ENCODE measurements around the gene FADD.
"Not testable (repeated sequence)": the region's sequence is repeated elsewhere in the genome, so short reads cannot be mapped to it uniquely, and the experiment has no call there.

FADD gene

DNA sequence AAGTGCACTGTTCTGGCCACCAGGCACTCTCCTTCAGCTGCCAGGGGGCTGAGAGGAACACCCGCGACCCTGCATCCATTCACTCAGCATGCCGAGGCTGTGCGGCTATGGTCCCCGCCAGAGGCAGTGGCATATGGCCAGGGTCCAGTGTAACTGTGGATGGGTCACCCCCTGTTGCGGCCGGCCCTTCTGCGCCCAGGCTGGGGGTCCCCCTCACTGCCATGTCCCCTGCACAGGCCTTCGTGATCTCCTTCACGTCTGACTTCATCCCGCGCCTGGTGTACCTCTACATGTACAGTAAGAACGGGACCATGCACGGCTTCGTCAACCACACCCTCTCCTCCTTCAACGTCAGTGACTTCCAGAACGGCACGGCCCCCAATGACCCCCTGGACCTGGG is 20.8 kb upstream of the FADD start:
- no peak for DNase-seq (ENCODE audit: low read depth)

DNA sequence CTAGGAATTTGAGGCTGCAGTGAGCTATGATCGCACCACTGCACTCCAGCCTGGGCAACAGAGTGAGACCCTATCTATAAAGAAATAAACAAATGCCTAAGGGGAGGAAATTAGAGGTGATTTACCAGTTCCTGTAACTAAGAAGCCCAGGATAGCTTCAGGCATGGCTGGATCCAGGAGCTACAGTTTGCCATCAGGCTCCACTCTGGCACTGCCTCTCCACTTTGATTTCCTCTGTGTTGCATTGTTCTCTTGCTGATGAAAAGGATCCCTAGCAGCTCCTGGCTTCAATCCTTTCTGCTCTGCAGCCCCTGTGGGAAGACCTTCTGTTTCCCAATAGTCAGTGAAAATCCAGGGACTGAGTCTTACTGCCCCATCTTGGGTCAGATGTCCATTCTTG is 20.1 kb upstream of the FADD start:
- no peak for DNase-seq (ENCODE audit: low read depth)

DNA sequence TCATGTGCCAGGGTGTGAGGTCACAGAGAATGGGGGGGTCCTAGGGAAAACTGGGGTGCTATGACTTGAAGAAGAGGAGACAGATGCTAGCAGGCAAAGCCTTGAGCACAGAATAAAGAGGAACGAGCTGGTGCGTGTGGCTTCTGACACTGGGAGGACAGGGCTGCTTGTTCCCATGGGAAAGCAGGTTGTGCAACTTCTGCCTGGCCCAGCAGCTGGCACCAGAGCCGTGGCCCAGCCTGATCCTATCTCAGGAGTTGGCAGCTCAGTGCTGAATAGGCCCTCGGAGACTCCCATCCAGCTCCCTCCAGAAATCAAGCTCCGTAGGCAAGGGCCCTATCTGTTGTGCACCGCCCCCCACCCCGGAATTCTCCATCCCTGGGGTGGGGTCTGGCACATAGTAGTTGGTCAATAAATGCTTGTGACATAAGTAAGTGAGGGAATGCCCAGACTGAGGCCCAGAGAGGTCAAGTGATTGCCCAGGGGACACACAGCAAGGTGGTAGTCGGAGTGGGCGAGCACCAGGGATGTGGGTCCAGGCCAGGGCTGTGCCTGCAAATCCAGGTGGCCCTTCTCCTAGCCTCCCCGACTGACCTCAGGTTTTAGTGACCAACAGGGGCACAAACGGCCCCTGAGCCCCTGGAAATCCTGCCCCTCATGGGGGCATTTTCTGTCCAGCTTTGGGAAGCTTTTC is 19.5 kb upstream of the FADD start:
- DNase-seq (ENCODE audit: low read depth): no peak

DNA sequence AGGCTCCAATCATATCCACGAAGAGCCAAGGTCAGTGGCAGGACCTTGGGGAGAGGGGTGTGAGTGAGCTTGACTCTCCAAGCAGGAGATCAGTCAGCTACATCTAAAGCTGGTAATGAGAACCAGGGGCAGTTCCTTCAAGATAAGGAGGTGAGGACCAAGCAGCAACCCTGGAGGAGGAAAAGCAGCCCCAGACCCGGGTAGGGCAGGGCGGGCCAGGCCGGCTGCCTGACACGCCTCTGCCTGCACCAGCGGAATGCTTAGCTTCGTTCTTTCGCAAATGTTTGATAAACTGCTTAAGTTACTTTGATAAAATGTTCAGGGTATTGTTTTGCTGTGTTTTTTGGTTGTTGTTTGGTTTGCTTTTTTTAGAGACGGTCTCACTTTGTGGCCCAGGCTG is 18.7 kb upstream of the FADD start:
- DNase-seq (ENCODE audit: low read depth): no peak

DNA sequence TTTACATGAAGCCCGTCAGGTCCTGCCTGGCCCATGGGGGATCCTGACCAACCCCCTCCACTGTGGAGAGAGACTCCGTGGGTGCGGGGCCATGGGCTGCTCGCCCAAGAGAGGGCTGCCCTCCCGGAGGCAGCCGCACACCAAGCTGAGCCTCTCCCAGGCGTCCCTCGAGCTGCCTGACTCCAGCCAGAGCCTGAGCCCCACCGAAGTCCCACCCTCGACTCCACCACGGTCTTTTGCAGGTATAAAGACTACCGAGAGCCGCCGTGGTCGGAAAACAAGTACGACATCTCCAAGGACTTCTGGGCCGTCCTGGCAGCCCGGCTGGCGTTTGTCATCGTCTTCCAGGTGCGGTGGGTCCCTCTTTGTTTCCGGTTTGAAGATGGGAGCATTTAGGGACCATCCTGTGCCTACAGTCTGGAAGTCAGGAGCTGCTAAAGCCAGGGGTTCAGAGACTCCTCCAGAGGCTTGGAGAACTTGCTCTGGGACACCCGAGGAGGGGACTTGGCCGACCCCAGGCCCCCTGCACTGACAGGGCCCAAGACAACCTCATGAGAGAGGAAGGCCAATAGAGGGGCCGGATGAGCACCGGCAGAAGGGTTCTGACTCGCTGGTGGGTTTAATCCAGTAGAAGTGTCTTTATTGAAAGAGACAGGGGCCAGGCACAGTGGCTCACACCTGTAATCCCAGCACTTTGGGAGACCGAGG is 17.6 kb upstream of the FADD start:
- no peak for DNase-seq (ENCODE audit: low read depth)

DNA sequence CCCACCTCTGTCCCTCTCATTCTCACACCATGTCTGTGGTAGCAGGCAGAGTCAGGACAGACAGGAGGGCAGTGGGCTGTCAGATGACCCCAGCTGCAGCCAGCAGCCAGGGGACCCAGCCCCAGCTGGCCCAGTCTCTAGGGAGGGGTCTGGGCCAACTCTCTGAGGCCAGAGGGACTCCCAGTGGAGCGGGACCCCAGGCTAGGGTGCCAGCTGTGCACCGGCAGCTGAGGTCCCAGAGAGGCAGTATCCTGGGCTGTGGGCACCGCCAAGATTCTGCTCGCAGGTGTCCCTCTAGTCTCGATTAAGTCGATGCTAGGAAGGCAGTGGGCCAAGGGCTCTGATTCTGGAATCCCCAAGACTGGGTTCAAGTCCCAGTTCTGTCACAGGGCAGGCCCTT is 16.7 kb upstream of the FADD start:
- no peak for DNase-seq (ENCODE audit: low read depth)

GRCh38 chr11:70186936-70187335 is 16.2 kb upstream of the FADD start:
- DNase-seq (ENCODE audit: low read depth): no peak

- DNase-seq (ENCODE audit: low read depth): no peak
Measured at GRCh38 chr11:70187771-70188170, 15.3 kb upstream of the FADD start.

DNA sequence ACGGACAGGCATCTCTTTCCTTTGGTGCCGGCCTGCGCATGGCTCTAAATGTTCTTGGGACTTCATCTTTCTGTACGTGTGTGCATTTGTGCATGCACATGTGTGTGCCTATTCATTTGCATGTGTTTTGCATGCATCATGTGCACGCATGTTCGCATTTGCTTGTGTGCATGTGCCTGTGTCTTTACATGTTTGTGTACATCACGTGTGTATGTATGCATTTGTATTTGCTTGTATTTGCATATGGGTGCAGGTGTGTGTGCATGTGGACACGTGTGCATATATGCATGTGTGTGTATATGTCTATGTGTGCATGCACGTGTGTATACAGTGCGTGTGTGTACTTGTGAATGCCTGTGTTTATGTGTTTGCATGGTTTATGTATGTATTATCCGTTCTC is 13.5 kb upstream of the FADD start:
- DNase-seq (ENCODE audit: low read depth): no peak

DNA sequence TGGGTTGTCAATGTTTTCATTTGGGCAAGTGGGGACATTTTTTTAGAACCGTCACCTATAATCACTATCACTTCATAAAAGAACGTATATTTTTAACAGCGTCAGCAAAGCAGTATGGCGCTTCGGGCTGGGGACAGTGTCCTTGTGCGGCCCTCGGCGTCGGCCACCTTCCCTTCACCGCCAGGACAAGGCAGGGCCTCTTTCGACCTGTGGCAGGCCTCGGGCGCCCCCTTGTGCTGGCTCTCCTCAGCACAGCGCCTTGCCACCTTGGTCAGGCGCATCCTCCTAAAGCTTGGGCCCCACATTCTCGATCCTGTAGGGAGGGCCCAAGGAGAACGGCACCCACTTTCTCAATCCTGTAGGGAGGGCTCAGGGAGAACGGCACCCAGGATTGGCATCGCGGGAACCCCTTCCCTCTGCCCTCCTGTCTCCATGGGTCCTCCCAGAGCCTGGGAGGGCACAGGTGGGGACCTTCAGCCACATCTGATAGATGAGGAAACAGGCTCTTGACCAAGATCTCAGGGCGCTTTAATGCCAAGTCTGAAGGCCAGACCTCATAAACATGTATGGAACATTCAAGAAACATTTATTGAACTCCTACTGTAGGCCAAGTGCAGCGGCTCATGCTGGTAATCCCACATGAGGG is 11.5 kb upstream of the FADD start:
- peak; percentile 21 for DNase-seq (ENCODE audit: low read depth)

DNA sequence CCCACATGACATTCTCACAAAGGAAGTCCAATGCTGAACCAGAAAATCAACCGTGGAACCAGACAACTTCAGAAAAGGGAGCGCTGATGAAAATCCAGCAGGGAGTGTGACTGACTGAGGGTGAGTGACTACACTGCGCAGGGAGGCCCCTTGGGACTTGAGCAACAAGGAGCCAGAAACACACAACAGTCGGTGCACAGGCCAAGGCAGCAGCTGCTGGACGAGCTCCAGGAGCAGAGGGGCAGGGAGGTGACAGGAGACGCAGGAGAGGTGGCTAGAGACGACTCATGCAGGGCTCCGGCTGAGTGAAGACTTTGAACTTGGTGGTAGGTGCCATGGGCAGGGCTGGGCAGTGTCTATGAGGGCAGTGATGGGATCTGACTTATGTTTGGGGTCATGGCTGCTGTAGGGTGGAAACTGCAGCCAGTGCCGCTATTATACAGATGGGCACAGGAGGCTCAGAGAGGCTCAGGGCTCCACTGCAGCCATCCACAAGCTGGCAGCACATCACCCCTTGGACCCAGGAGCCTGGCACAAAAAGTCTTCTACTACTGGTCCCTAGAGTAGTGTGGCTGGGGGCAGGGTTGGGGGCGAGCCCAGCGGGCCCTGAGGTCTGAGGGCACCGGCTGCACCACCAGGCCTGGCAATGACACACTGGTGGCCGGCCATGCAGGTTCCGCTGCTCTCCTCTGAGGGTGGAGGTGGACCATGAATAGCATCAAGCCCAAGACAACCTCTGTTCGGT is 10.3 kb upstream of the FADD start:
- DNase-seq (ENCODE audit: low read depth): no peak

DNA sequence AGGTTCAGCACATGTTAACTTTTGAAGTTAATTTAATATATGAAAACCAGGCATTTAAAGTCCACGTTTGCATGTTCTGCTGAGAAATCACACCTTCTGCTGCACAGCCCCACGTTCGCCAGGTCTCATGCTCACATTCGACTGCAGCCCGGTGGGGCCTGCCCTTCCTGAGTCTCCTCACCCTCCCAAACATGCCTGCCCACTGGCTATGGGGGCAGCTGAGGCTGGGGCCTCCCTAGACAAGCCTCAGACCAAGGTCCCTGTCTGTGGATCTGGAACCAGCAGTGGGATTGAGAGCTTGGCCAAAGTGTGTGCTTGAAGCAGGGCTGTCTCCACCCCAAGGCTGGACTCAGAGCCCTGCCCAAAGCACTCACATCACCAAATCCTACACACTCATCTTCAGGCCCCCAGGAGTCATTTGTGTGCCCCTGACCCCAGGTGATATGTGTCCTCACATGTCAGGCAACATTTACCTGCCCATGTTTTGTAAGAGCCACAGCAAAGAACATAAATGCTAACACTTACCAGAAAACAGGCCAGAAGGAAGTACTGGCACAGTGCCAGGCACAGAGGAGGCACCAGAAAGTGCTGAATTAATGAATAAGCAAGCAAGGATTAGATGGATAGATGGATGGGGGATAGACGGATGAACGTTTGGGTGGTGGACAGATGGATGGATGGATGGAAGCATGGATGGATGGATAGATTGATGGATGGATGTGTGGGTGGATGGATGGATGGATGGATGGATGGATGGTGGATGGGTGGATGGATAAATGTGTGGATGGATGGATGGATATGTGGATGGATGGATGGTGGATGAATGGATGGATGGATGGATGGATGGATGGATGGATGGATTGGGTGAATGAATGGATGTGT is 9.4 kb upstream of the FADD start:
- DNase-seq (ENCODE audit: low read depth): no peak

GRCh38 chr11:70194792-70195791 is 8.0 kb upstream of the FADD start:
- DNase-seq (ENCODE audit: low read depth): no peak

DNA sequence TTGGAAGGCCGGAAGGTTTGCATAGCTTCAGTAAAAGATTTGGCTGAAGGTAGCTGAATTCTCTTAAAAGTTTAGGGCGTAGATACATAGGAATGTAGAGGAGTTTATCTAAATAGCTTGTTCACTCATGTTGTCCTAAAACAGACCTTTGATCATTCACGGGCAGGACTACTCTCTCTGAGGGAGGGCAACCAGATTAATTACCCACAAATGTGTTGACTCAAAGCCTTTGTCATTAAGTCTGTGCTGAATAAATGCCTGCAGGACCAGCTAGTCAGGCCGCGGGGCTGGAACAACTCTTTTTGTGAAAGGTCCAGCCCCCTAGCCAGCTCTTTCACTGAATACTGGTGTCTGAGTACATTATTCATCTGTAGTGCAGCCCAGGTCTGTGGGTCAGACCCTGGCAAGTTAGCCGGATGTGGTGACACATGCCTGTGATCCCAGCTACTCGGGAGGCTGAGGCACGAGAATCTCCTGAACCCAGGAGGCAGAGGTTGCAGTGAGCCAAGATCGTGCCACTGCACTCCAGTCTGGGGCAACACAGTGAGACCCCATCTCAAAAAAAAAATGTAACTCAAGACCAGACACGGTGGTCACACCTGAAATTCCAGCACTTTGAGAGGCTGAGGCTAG is 2.8 kb upstream of the FADD start:
- no peak for DNase-seq (ENCODE audit: low read depth)

- not testable (repeated sequence) for DNase-seq (ENCODE audit: low read depth)
Measured at GRCh38 chr11:70201047-70201446, 2.0 kb upstream of the FADD start.

DNA sequence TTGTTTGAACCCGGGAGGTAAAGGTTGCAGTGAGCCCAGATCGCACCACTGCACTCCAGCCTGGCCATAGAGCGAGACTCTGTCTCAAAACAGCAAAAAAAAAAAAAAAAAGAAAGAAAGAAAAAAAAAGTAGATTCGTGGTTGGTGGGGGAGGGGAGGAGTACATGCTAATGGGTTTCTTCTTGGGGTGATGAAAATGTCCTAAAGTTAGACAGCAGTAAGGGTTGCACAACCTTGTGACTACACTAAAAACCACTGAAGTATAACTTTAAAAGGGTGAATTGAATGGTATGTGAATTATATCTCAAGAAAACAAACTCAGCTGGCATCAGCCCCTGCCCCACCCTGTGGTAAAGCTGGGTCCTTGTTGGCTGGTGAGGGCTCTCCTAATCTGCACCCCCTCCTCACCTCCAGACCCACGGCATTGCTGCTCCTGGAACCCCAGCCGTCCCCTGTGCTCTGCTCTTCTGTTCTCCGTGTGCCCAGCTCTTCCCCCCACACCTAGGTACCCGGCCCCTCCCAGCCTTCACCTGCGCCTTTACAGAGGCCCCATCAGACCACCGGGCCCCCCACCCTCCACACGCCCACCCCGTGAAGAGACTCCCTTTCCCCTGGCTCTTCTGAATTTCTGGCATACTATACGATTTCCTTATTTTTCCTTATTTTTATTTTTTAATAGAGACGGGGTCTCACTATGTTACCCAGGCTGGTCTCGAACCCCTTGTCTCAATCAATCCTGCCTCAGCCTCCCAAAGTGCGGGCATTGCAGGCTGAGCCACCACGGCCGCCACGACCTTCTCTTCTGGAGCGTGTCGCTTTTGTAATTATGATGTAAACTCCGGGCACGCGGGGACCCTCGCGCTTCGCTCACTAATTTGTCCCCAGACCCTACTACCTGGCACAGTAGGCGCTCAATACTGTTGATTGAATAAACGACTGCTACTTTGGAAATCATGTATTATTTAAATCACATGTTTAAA is 924 bp upstream of the FADD start:
- no peak for DNase-seq (ENCODE audit: low read depth)

- peak; percentile 78 for DNase-seq (ENCODE audit: low read depth)
Measured at GRCh38 chr11:70203751-70204465, 812 bp downstream of the FADD start.

- no peak for DNase-seq (ENCODE audit: low read depth)
Measured at GRCh38 chr11:70204466-70204799, 1.3 kb downstream of the FADD start.
